GM13976 (cell line): ENCODE results near the gene EMC8.

Source experiments
- DNase-seq: peaks from one replicate; pipeline ENCODE4 v3.0.0; 2012; ENCODE audit warnings: low spot score
- in situ Hi-C: fragments of 300-500 bp; cut with MboI; formaldehyde crosslinking; loops from one replicate; pipeline ENCODE4 v1.12.0; 2022; ENCODE audit warnings: low sequenced_read_pairs, mixed read lengths, inconsistent platforms; ENCODE audit not compliant: unreplicated experiment
- TF ChIP-seq, protein P1 (sequence below): IDR thresholded peaks from 2 replicates; pipeline ENCODE4 v1.5.1; 2012; ENCODE audit warnings: borderline replicate concordance, mild to moderate bottlenecking; ENCODE audit not compliant: insufficient read depth; ENCODE audit errors: extremely low read depth, missing control alignments, control extremely low read depth

Gene EMC8

DNA sequence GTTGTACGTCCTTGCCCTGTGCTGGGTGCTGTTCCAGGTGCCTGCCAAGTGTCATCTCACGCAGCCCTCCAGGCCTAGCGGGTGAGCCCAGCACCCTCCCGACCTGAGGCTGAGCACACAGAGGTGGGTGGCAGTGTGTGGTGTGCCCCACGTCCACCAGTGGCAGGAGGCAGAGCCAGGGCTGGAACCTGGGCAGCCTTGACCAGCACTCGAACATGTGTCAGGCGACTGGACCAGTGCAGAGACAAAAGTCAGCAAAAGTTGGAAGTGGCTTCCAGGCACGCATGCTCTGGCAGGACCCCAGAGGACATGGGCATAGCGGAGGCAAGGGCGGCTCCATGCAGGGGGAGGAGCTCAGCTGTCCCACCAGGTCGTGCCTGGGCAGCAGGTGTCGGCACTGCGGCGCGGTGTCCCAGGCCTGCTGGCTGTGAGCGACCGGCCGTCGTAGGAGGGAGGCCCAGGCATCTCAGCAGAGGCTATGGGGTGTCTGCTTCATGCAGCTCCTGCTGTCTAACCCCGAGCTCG lies 35.9 kb upstream of the EMC8 start:
- in situ Hi-C loops = no loop called here
- TF ChIP-seq, protein P1, sequence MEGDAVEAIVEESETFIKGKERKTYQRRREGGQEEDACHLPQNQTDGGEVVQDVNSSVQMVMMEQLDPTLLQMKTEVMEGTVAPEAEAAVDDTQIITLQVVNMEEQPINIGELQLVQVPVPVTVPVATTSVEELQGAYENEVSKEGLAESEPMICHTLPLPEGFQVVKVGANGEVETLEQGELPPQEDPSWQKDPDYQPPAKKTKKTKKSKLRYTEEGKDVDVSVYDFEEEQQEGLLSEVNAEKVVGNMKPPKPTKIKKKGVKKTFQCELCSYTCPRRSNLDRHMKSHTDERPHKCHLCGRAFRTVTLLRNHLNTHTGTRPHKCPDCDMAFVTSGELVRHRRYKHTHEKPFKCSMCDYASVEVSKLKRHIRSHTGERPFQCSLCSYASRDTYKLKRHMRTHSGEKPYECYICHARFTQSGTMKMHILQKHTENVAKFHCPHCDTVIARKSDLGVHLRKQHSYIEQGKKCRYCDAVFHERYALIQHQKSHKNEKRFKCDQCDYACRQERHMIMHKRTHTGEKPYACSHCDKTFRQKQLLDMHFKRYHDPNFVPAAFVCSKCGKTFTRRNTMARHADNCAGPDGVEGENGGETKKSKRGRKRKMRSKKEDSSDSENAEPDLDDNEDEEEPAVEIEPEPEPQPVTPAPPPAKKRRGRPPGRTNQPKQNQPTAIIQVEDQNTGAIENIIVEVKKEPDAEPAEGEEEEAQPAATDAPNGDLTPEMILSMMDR = no peak
- DNase-seq = no peak

DNA sequence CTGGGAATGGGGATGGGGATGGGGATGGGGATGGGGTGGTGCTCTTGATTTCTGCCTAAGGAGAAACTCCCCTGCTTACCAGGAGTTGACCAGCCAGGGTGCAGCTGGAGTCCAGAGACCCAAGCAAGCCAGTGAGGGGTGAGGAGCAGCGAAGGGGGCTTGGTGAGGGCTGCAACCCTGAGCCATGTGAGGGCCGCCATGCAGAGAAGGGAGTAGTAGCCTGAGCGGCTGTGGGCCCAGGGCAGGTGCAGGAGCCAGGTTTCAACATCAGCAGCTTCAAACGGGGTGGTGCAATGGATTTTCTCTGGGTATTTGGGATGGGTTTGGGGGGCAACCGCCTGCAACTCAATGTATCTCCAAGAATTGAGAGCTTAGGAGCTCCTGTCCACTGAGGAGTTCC lies 35.4 kb upstream of the EMC8 start:
- no peak for DNase-seq
- in situ Hi-C loops = no loop called here
- TF ChIP-seq, protein P1 = no peak

DNA sequence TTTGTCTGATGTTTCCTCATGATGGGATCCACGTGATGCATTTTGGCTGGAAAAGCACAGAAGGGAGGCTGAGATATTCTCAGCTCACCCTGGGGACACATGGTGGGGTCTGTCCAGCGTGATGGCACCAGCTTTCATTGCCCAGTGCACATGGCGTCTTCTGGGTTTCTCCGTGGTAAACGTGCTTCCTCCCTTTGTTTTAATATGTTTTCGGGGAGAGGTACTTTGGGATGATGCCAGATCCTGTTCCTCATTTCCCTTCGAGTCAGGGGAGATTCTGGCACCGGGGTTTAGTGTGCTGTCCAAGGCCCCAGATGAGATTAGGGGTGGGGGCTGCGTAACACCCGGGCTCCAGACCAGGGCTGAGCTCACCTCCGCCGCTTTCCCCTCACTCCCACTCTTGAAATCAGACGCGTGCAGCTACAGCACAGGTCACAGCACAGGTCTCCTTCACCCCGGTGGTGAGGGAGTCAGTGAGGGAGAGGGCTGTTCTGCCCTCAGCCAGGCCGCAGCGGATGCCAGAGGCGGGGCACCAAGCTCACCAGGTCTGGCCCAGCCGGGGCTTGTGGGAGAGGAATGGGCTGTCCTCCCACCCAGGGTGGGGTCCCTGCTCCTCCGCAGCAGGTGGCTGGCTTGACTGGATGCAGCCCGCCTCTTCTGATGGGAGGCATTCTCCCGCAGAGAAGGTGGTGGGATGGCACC lies 34.0 kb upstream of the EMC8 start:
- in situ Hi-C loops = no loop called here
- TF ChIP-seq, protein P1 = no peak
- DNase-seq = no peak

DNA sequence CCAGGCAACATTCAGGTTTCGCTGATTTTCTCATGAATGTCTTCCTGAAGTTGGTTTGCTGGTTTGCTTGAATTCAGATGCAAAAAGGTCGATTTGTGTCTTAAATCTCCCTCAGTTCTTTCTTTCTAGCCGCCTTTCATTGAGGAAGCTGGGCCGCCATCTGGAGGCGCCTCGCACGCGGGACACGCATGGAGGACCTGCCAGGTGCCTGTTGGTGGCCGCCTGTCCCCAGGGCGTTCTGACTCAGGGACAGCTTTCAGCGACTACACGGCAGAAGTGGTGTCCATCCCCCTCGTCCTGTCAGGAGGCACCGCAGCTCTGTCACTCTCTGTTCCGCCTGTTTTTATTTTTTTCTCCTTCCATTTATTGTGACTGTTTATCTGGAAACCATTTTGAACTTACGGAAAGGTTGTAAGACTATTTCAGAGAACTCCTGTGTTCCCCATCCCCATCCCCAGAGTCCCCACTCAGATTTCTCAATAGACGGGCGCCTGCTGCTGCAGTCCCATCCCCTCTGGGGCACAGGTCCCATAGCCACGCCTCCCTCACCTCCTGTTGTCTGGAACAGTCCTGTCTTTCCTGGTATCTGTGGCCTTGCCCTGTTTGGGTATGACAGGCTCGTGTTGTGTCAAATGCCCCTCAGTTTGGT lies 33.4 kb upstream of the EMC8 start:
- in situ Hi-C loops = no loop called here
- peak; percentile 79 for DNase-seq
- TF ChIP-seq, protein P1 = peak; percentile 24

DNA sequence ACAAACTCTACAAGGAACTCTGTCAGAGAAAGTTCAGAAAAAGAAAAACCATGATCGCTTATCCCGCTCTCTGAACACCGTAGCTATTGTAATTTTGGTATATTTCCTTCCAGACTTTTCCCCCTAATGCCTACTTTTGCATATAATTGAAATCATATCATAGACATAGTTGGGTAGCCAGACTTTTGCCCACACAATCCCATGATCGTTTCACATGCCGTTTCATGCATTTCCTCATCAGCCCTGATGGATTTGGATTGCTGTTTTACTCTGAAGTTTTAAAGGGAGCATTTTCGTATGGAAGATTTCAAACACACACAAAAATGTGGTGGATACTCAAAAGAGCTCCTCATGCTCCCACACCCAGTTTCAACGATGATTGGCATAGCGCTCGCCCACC lies 31.5 kb upstream of the EMC8 start:
- TF ChIP-seq, protein P1 = no peak
- in situ Hi-C loops = no loop called here
- no peak for DNase-seq

DNA sequence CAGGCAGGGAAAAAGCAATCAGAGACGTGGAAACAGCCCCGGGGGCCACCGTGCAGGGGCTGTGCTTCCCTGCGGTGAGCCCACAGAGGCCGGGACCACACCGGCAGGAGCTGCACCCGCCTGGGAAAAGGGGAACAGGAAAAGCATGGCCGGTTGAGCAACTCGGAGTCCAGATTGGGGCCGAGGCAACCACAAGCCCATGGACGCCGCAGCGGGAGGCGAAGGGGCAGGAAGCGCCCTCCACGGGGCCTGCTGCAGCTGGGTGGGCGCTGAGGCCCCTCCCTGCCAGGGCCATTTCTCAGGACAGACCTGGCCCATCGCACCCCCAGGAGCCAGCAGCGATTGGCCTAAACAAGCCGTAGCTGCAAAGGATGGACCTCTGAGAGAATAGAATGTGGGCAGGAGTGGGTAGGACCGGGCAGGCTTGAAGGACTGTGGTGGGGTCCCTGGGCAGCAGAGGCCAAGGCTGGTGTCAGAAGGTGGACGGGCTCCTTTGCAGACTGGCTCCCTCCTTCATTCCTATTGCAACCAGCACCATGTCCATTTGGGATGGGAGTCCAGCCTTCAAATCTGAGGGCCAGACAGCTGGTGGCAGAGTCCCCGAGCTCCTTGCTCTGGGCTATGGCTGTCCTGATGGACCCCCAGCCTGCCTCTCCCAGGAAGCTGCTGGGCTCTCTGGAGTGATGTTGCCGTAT lies 30.6 kb upstream of the EMC8 start:
- no peak for DNase-seq
- in situ Hi-C loops = loop anchor here (10.0 kb wide), 1 partner anchor 155 kb away; no protein-coding TSS in a partner anchor
- TF ChIP-seq, protein P1 = no peak
